Endothelial cell of umbilical vein (primary cell): ENCODE results near the gene EIF2S3.

Experiments used
- CTCF ChIP-seq, 2 donors: IDR thresholded peaks; 1 replicate in 1 of 2; 2 replicates in 1 of 2; pipeline ENCODE4 v1.5.1; 2011; ENCODE audit warnings: low read length in 2 of 2, mild to moderate bottlenecking in 2 of 2, moderate library complexity in 2 of 2, control low read depth in 1 of 2, inconsistent platforms in 1 of 2, low read depth in 1 of 2; ENCODE audit not compliant: insufficient read depth in 1 of 2; ENCODE audit errors: extremely low read depth in 1 of 2
- EZH2 ChIP-seq: IDR thresholded peaks from 2 replicates; pipeline ENCODE4 v1.6.1; 2012; ENCODE audit warnings: borderline replicate concordance, low read depth, mild to moderate bottlenecking, moderate library complexity, low read length, inconsistent platforms; ENCODE audit not compliant: severe bottlenecking
- GATA2 ChIP-seq: IDR thresholded peaks from 2 replicates; pipeline ENCODE4 v1.7.0; 2011; ENCODE audit warnings: low read depth, mild to moderate bottlenecking, moderate library complexity, mixed read lengths, low read length; ENCODE audit not compliant: insufficient read length, insufficient read depth
- MAX ChIP-seq: IDR thresholded peaks from 2 replicates; pipeline ENCODE4 v1.6.1; 2011; ENCODE audit not compliant: insufficient read depth, insufficient read length
- POLR2A ChIP-seq: IDR thresholded peaks from 2 replicates; pipeline ENCODE4 v1.6.1; 2012; ENCODE audit warnings: low read depth, mild to moderate bottlenecking, control low read depth, low read length
- POLR2AphosphoS5 ChIP-seq: IDR thresholded peaks from 2 replicates; pipeline ENCODE4 v1.6.1; 2012; ENCODE audit warnings: low read depth, mild to moderate bottlenecking, control low read depth, low read length, moderate library complexity; ENCODE audit not compliant: insufficient read depth

GRCh38 chrX:24020306-24020876, 34.4 kb upstream of the EIF2S3 start:
- TF ChIP-seq POLR2A (no peak), POLR2AphosphoS5 (no peak), CTCF (IDR thresholded peaks at IDR 0.05; ENCODE audit: extremely low read depth in 1 of 2, insufficient read depth in 1 of 2, low read depth in 1 of 2, low read length in 2 of 2) (no peak), GATA2 (no peak), MAX (no peak), EZH2 (no peak)
